DMS114 treated with DMSO at 0.1 percent for 48 hours (cell line): Measurements from ENCODE around the gene ZNF423.

Experiments used
- DNase-seq: peaks from one replicate; lab custom pipeline; 2025; ENCODE audit not compliant: unreplicated experiment; lab: John Stamatoyannopoulos, UW

ZNF423 gene

GRCh38 chr16:49542946-49543630 lies 312.8 kb downstream of the ZNF423 start:
- DNase-seq: no peak

- no peak for DNase-seq
Observed at GRCh38 chr16:49542391-49542891, 313.5 kb downstream of the ZNF423 start.

- no peak for DNase-seq
Observed at GRCh38 chr16:49540836-49541235, 315.1 kb downstream of the ZNF423 start.

GRCh38 chr16:49539758-49540157 lies 316.2 kb downstream of the ZNF423 start:
- DNase-seq: no peak

- DNase-seq: no peak
Observed at GRCh38 chr16:49537924-49538459, 317.9 kb downstream of the ZNF423 start.

GRCh38 chr16:49534901-49535610 lies 320.9 kb downstream of the ZNF423 start:
- DNase-seq: no peak

- no peak for DNase-seq
Observed at GRCh38 chr16:49533422-49533821, 322.5 kb downstream of the ZNF423 start.

GRCh38 chr16:49532873-49533272 lies 323.0 kb downstream of the ZNF423 start:
- no peak for DNase-seq

GRCh38 chr16:49531931-49532840 lies 323.7 kb downstream of the ZNF423 start:
- no peak for DNase-seq

GRCh38 chr16:49531425-49531824 lies 324.5 kb downstream of the ZNF423 start:
- no peak for DNase-seq

GRCh38 chr16:49530427-49530970 lies 325.4 kb downstream of the ZNF423 start:
- no peak for DNase-seq

GRCh38 chr16:49529411-49530045 lies 326.4 kb downstream of the ZNF423 start:
- no peak for DNase-seq

GRCh38 chr16:49528866-49529288 lies 327.0 kb downstream of the ZNF423 start:
- no peak for DNase-seq

- DNase-seq: no peak
Observed at GRCh38 chr16:49528060-49528865, 327.6 kb downstream of the ZNF423 start.

GRCh38 chr16:49527611-49528010 lies 328.3 kb downstream of the ZNF423 start:
- DNase-seq: no peak

GRCh38 chr16:49526860-49527365 lies 329.0 kb downstream of the ZNF423 start:
- DNase-seq: no peak

GRCh38 chr16:49524947-49525315 lies 331.0 kb downstream of the ZNF423 start:
- DNase-seq: no peak

GRCh38 chr16:49524216-49524946 lies 331.5 kb downstream of the ZNF423 start:
- DNase-seq: no peak
